CD14-positive monocyte (primary cell): ENCODE data around the gene ZNF85. TPM values are rescaled to one million over a fixed set of nuclear protein-coding genes. Genes with fewer than 3 reads are reported as not detected.
"Not testable (repeated sequence)": the region's sequence is repeated elsewhere in the genome, so short reads cannot be mapped to it uniquely, and the experiment has no call there.

Source experiments
- DNase-seq, 3 donors: peaks; one replicate each; pipeline ENCODE4 v3.0.0-alpha.2; 2011 to 2022
- H2AFZ ChIP-seq: 2 replicates; pipeline ENCODE4 v1.6.0; 2012; ENCODE audit warnings: mild to moderate bottlenecking, low read depth, low read length, inconsistent platforms; ENCODE audit not compliant: insufficient read depth, poor library complexity, severe bottlenecking
- H3K27ac ChIP-seq, 2 donors: 1 replicate in 1 of 2; 2 replicates in 1 of 2; pipeline ENCODE4 v1.5.1; 2012 to 2013; ENCODE audit warnings: low read length in 2 of 2, control low read depth in 1 of 2, inconsistent platforms in 1 of 2, low read depth in 1 of 2, mild to moderate bottlenecking in 1 of 2
- H3K27me3 ChIP-seq, 2 donors: one replicate each; pipeline versions ENCODE4 v1.6.0 to v1.6.1; 2011 to 2013; ENCODE audit warnings: low read length in 2 of 2; ENCODE audit not compliant: control insufficient read depth in 2 of 2, insufficient read depth in 2 of 2
- H3K36me3 ChIP-seq, 2 donors: replicated peaks in 1 of 2; 1 replicate in 1 of 2; 2 replicates in 1 of 2; pipeline versions ENCODE4 v1.5.1 to v1.6.1; 2012 to 2013; ENCODE audit warnings: low read length in 2 of 2, control low read depth in 1 of 2, inconsistent platforms in 1 of 2, mild to moderate bottlenecking in 1 of 2; ENCODE audit not compliant: insufficient read depth in 2 of 2, control insufficient read depth in 1 of 2
- H3K4me1 ChIP-seq, 2 donors: 1 replicate in 1 of 2; 2 replicates in 1 of 2; pipeline versions ENCODE4 v1.5.1 to v1.6.1; 2012 to 2013; ENCODE audit warnings: low read length in 2 of 2, control low read depth in 1 of 2, inconsistent platforms in 1 of 2, mild to moderate bottlenecking in 1 of 2, moderate library complexity in 1 of 2; ENCODE audit not compliant: insufficient read depth in 2 of 2, control insufficient read depth in 1 of 2
- H3K4me2 ChIP-seq: replicated peaks from 2 replicates; pipeline ENCODE3; 2012; ENCODE audit warnings: low read length, moderate library complexity, mild to moderate bottlenecking; ENCODE audit not compliant: poor library complexity, severe bottlenecking; ENCODE audit errors: extremely low read depth
- H3K4me3 ChIP-seq, 3 experiments: fragments of 200-600 bp in 1 of 3; sonication (generic) in 1 of 3; replicated peaks in 1 of 3; 1 replicate in 2 of 3; 2 replicates in 1 of 3; pipeline ENCODE4 v1.5.1; 2011 to 2013; ENCODE audit warnings: low read length in 3 of 3, mild to moderate bottlenecking in 3 of 3, control low read depth in 2 of 3, low read depth in 2 of 3, inconsistent platforms in 1 of 3, moderate library complexity in 1 of 3
- H3K79me2 ChIP-seq: 2 replicates; pipeline ENCODE4 v1.6.0; 2012; ENCODE audit warnings: mild to moderate bottlenecking, control low read depth, inconsistent platforms, low read length, moderate library complexity; ENCODE audit not compliant: insufficient read depth
- H3K9ac ChIP-seq: 2 replicates; pipeline ENCODE4 v1.6.0; 2017; ENCODE audit warnings: low read length, mild to moderate bottlenecking; ENCODE audit not compliant: insufficient read depth, poor library complexity, severe bottlenecking
- H3K9me3 ChIP-seq, 2 donors: replicated peaks in 1 of 2; 1 replicate in 1 of 2; 2 replicates in 1 of 2; pipeline versions ENCODE4 v1.5.1 to v1.6.1; 2012 to 2013; ENCODE audit warnings: low read length in 2 of 2, control low read depth in 1 of 2; ENCODE audit not compliant: control insufficient read depth in 1 of 2, insufficient read depth in 1 of 2
- H4K20me1 ChIP-seq: 2 replicates; pipeline ENCODE4 v1.6.0; 2012; ENCODE audit warnings: mild to moderate bottlenecking, low read length, control low read depth, moderate library complexity; ENCODE audit not compliant: insufficient read depth
- H3K27ac Mint-ChIP-seq, 7 donors: one replicate each; pipeline ENCODE4 v1.8.0; 2020; ENCODE audit warnings: mild to moderate bottlenecking in 7 of 7, mixed read lengths in 7 of 7, moderate library complexity in 6 of 7, inconsistent platforms in 2 of 7
- H3K27me3 Mint-ChIP-seq, 3 donors: one replicate each; pipeline ENCODE4 v1.8.0; 2021 to 2022; ENCODE audit warnings: low read depth in 3 of 3, mild to moderate bottlenecking in 3 of 3, mixed read lengths in 3 of 3, moderate library complexity in 3 of 3, inconsistent platforms in 1 of 3
- H3K36me3 Mint-ChIP-seq, 2 donors: one replicate each; pipeline ENCODE4 v1.8.0; 2020; ENCODE audit warnings: mixed read lengths in 2 of 2, inconsistent platforms in 1 of 2, mild to moderate bottlenecking in 1 of 2
- H3K4me1 Mint-ChIP-seq: one replicate; pipeline ENCODE4 v1.8.0; 2020; ENCODE audit warnings: mild to moderate bottlenecking, mixed read lengths
- H3K4me3 Mint-ChIP-seq, 2 donors: one replicate each; pipeline ENCODE4 v1.8.0; 2020; ENCODE audit warnings: mild to moderate bottlenecking in 2 of 2, mixed read lengths in 2 of 2, moderate library complexity in 1 of 2
- H3K9me3 Mint-ChIP-seq, 7 donors: one replicate each; pipeline ENCODE4 v1.8.0; 2020 to 2022; ENCODE audit warnings: mixed read lengths in 7 of 7, mild to moderate bottlenecking in 6 of 7, moderate library complexity in 6 of 7, inconsistent platforms in 2 of 7
- CTCF ChIP-seq: fragments of 200-600 bp; IDR thresholded peaks from one replicate; pipeline ENCODE4 v1.8.0; 2022; ENCODE audit warnings: antibody characterized with exemption, mild to moderate bottlenecking
- WGBS: methylation state at CpG from one replicate; pipeline ENCODE4 v1.1.5; 2013; ENCODE audit warnings: missing lambda C conversion rate; ENCODE audit not compliant: insufficient coverage; 5-methylcytosine and 5-hydroxymethylcytosine counted together
- intact Hi-C, 2 donors: fragments of 100-400 bp; cut with micrococcal nuclease; formaldehyde crosslinking; loops; one replicate each; pipeline versions ENCODE4 v1.15.0 to v1.15.1; 2023
- polyA plus RNA-seq, 3 donors: library from polyadenylated mRNA; depleted of rRNA in 1 of 3; unstranded in 2 of 3; stranded (reverse) in 1 of 3; fragments of 300-500 nt in 2 of 3; fragments of >200 nt in 1 of 3; fragmentation: Illumina TruSeq in 2 of 3; gene quantifications; 1 replicate in 2 of 3; 2 replicates in 1 of 3; pipeline ENCODE4 v1.2.3, GENCODE V29; 2012 to 2021

Gene ZNF85
- polyA plus RNA-seq, 3 donors = 0.85 to 2.8 (median 1.2) TPM

- Histone ChIP-seq H3K9me3 (peaks cover 37 to 48% of the 10 kb centered on the region in 2 donors), H3K36me3 (peaks cover 8 to 20% of the 10 kb centered on the region in 2 donors)
- H3K27ac Mint-ChIP-seq, H3K4me3 Mint-ChIP-seq, H3K4me3 ChIP-seq, H3K4me2 ChIP-seq, intact Hi-C loops, H3K27ac ChIP-seq, H3K79me2 ChIP-seq, H4K20me1 ChIP-seq, H3K27me3 Mint-ChIP-seq, DNase-seq, H3K4me1 Mint-ChIP-seq, H2AFZ ChIP-seq, H3K27me3 ChIP-seq, H3K4me1 ChIP-seq, H3K9ac ChIP-seq: not testable (repeated sequence)
- Mint-ChIP-seq H3K9me3 (peaks cover 23 to 61% (median 50%) of the 10 kb centered on the region in 7 donors), H3K36me3 (peaks cover 16 to 18% of the 10 kb centered on the region in 2 donors)
- WGBS = 97% methylated on average over 15 of the region's 41 CpGs
These were observed 29.6 kb downstream of the ZNF85 start for GRCh38 chr19:20952561-20953095.

DNA sequence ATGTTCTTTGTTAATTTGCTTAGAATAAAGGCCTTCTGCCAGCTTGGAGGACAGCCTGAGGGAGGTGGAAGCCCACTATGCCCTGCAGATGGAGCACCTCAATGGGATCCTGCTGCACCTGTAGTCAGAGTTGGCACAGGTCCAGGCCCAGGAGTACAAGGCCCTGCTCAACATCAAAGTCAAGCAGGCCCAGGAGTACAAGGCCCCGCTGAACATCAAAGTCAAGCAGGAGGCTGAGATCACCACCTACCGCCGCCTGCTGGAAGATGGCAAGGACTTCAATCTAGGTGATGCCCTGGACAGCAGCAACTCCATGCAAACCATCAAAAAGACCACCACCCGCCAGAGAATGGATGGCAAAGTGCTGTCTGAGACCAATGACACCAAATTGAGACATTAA lies 41.7 kb downstream of the ZNF85 start:
- DNase-seq = no peak
- H3K9me3 Mint-ChIP-seq = peaks cover 31 to 79% (median 60%) of the 10 kb centered on the region in 7 donors
- H3K27me3 ChIP-seq = no peaks in the 10 kb centered on the region
- H3K9ac ChIP-seq = no peak overlapping the region
- no peaks in the 10 kb centered on the region for H3K79me2 ChIP-seq
- H4K20me1 ChIP-seq = no peaks in the 10 kb centered on the region
- 51% methylated on average over 3 of the region's 4 CpGs for WGBS
- no peaks in the 10 kb centered on the region for H3K4me1 Mint-ChIP-seq
- H3K27ac ChIP-seq = no peak overlapping the region
- H2AFZ ChIP-seq = no peak overlapping the region
- no peaks in the 10 kb centered on the region for H3K4me1 ChIP-seq
- H3K4me3 Mint-ChIP-seq = no peak overlapping the region
- no peaks in the 10 kb centered on the region for H3K36me3 ChIP-seq
- H3K36me3 Mint-ChIP-seq = no peaks in the 10 kb centered on the region
- peaks cover 0 to 2% (median 0%) of the 10 kb centered on the region in 3 donors for H3K27me3 Mint-ChIP-seq
- H3K4me2 ChIP-seq = no peak overlapping the region
- H3K9me3 ChIP-seq = peaks cover 63 to 65% of the 10 kb centered on the region in 2 donors
- no peak overlapping the region for H3K4me3 ChIP-seq
- no peak for TF ChIP-seq CTCF
- intact Hi-C loops = no loop called here
- no peak overlapping the region for H3K27ac Mint-ChIP-seq
